HG02798 (cell line): Measurements from ENCODE around the gene DNAAF5.

Experiments
- ATAC-seq: cut with Tn5 transposase; IDR thresholded peaks from one replicate; pipeline ENCODE4 v1.9.1; 2021; ENCODE audit warnings: mild to moderate bottlenecking; ENCODE audit not compliant: unreplicated experiment, poor library complexity

DNAAF5 gene

GRCh38 chr7:703049-703448, 23.4 kb upstream of the DNAAF5 start:
- no peak for ATAC-seq

- ATAC-seq, result no peak
Measured at GRCh38 chr7:706721-707120, 19.8 kb upstream of the DNAAF5 start.

GRCh38 chr7:707296-708000, 19.1 kb upstream of the DNAAF5 start:
- no peak for ATAC-seq

- ATAC-seq, result no peak
Measured at GRCh38 chr7:710161-710560, 16.3 kb upstream of the DNAAF5 start.

DNA sequence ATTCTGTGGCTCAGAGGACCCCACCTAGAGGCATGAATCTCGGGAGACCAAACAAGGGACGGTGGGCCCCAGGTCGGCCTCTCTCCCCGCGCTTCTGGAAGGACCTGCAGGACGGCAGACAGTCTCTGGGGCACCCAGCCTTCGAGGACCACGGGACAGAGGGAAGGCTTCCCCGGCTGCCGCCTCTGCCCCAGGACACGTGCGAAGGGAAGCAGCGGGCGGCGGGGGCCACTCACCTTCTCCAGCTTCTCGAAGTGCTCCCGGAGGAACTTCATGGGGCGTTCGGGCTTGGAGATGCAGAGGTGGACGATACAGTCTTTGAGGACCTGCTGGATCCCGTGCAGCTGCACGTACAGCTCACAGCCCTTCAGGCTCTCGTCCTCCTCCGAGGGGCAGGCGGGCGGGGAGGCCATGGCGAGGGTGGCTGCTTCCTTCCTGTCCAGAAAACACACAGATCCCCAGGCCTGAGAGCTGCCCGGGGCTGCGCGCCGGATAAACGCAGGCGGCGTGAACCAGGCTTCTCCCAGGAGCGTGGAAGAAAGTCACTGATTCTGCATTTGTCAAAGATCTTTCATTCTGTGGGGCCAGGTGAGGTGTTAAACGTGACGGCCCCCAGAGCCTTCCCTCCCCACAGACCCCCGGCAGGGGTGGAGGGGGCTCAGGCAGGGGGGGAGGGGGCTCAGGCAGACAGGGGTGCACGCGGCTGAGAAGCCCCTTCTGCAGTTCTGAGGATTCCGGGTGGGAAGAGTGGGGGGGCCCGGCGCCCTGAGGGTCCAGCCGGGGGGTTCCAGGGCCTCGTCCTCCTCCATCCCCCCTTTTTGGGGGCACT, 15.2 kb upstream of the DNAAF5 start:
- ATAC-seq, result no peak

DNA sequence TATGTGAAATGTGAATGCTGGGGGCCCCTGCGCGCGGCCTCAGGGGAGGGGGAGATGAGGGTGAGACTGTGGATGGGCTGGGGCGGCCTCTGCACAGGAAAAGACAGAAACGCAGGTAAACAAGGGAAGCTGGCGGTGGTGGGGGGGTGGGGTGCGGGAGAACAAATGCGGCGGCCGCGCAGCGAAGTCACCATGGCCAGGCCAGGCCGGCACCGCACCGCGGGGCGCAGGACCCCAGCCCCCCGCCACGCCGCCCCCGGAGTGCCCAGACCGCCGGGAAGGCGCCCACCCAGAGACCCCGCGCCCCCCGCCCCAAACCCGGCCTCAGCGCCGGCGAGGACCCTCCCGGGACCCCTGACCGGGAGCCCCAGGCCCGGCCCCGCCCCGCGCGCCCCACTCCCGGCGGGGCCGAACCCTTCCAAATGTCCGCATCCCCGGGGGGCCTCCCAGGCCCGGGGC, 14.5 kb upstream of the DNAAF5 start:
- ATAC-seq, result no peak

GRCh38 chr7:712381-713138, 13.9 kb upstream of the DNAAF5 start:
- no peak for ATAC-seq

- ATAC-seq, result no peak
Measured at GRCh38 chr7:713139-713457, 13.4 kb upstream of the DNAAF5 start.

- ATAC-seq, result no peak
Measured at GRCh38 chr7:713488-714230, 12.8 kb upstream of the DNAAF5 start.

- ATAC-seq, result no peak
Measured at GRCh38 chr7:714251-714671, 12.2 kb upstream of the DNAAF5 start.

DNA sequence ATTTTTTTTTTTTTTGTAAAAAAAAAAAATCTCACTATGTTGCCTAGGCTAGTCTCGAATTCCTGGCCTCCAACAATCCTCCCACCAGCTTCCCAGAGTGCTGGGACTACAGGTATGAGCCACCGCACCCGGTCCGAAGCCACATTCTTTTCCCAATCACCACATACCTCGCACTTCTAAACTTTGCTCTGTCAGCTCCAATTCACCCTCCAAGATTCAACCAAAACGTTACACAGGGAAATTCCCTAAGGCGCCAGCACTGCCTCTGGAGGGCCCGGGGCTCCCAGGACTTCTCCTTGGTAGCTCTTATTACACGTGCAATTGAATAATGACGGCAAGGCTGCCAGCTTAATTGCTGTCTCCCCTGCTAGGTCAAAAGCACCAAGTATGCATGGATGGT, 10.3 kb upstream of the DNAAF5 start:
- no peak for ATAC-seq

GRCh38 chr7:716636-717035, 9.9 kb upstream of the DNAAF5 start:
- no peak for ATAC-seq

DNA sequence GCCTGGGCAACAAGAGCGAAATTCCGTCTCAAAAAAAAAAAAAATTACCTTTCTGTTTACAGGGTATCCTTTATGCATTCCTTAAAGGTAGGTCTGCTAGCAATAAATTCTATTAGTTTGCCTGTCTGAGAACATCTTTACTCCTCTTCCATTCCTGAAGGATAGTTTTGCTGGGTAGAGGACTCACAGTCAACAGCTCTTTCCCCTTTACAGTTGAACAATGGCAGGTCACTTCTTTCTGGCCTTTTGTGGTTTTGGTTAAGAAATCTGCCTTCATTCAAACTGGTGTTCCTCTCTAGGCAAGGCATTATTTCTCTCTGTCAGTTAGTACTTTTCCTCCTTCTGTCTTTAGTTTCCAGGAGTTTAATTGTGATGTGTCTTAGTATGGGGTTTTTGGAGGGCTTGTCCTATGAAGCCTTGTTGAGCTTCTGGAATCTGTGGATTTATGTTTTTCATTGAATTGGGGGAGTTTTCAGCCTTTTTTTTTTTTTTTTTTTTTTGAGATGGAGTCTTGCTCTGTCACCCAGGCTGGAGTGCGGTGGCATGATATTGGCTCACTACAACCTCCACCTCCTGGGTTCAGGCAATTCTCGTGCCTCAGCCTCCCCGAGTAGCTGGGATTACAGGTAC, 4.8 kb upstream of the DNAAF5 start:
- ATAC-seq, result no peak

GRCh38 chr7:723541-723940, 3.0 kb upstream of the DNAAF5 start:
- ATAC-seq, result no peak

GRCh38 chr7:724298-724697, 2.2 kb upstream of the DNAAF5 start:
- ATAC-seq, result no peak

DNA sequence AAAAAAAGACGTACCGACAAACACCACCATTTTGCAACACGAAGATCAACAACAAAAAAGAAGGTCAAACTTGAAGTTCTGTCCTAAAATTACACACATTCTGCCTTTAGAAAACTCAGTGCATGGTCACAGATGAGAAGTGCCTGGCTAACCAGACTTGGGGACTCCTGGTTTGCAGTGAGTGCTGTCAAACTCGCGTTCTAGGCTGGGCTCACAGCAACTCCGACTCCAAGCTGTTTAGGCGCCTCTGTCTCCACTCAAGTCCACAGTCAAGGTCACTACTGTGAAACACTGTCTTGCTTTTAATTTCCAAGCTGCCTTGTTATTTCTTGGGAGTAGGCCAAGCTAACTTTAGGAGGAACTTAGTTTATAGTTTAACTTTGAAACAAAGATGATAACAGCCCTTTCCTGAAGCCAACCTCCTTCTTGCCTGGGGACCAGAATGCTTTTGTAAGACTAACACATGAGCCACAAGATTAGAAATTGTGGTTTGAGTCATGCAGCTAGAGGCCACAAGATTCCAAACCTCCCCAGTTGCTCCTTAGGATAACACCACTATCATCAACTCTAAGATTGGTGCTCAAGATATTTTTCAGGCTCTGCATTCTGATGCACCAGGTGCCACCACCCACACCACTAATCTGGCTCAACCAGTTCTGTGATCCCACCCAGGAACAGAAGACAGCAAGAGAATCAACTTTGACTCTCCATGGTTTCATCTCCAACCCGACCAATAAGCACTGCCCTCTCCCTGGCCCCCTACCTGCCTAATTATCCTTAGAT, 1.1 kb upstream of the DNAAF5 start:
- ATAC-seq, result no peak

DNA sequence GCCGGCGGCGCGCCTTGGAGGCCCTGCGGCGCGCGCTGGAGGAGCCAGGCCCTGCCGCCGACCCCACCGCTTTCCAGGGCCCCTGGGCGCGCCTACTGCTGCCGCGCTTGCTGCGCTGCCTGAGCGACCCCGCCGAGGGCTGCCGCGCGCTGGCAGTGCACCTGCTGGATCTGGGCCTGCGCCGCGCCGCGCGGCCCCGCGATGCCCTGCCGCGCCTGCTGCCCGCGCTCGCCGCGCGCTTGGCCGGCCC, 280 bp downstream of the DNAAF5 start:
- ATAC-seq, result no peak

DNA sequence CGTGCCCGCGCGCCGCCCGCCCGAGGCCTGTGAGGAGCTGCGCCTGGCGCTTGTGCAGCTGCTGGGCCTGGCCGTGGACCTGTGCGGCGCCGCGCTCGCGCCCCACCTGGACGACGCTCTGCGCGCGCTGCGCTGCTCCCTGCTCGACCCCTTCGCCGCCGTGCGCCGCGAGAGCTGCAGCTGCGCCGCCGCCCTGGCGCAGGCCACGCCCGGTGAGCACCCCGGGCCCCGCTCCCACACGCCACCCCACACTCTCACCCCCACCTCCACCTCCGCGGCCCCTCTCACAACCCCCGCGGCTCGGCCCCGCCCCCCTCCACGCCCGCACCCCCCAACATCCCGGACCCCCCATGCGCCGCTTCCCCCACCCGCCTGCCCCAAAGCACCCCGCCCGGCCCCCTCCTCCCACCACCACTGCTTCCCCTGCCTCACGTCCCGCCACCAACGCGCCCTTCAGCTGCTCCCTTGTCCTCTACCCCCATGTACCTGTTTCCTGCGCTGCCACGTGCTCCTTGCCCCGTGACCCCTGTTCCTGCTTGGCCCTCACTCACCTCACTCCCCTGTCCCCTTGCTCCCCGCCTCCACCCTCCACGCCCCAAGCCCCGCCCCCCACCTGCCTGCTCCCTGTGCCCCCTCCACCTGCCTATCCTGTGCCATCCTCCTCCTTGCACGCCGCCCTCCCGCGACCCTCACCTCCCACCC, 756 bp downstream of the DNAAF5 start, which contains the start of gene PRKAR1B:
TSS of gene PRKAR1B (minus strand) at position 178 of the 702 bp plus-strand sequence. CDS start 15,776 bp downstream, outside the sequence.
- ATAC-seq, result peak; percentile 46
